ENCODE results near the gene GP1BB.

GRCh38 chr22:19772422-19772672 lies 49.0 kb downstream of the GP1BB start:
- TF ChIP-seq CTCF (conservative IDR thresholded peaks at IDR 0.05 in 1 of 2, IDR thresholded peaks at IDR 0.05 in 1 of 2; ENCODE audit: extremely low read depth in 1 of 2, insufficient read depth in 1 of 2, low read depth in 1 of 2, low read length in 2 of 2) = no peak
- no peak for TF ChIP-seq EZH2 (IDR thresholded peaks at IDR 0.05; ENCODE audit: borderline replicate concordance, low read length)

Measured in mammary epithelial cell (primary cell).